Ecto neural progenitor cell (in vitro differentiated cells): ENCODE results near the gene SYNDIG1.

Experiments used
- DNase-seq: peaks from one replicate; pipeline ENCODE4 v3.0.0-alpha.2; 2018; ENCODE audit warnings: low spot score

The SYNDIG1 gene

GRCh38 chr20:24567508-24567907 lies 98.1 kb downstream of the SYNDIG1 start:
- DNase-seq: no peak

- no peak for DNase-seq
Observed at GRCh38 chr20:24568842-24569241, 99.4 kb downstream of the SYNDIG1 start.

- DNase-seq: no peak
Observed at GRCh38 chr20:24571159-24571558, 101.7 kb downstream of the SYNDIG1 start.

- no peak for DNase-seq
Observed at GRCh38 chr20:24572140-24572539, 102.7 kb downstream of the SYNDIG1 start.

- DNase-seq: no peak
Observed at GRCh38 chr20:24572862-24573261, 103.4 kb downstream of the SYNDIG1 start.

- DNase-seq: no peak
Observed at GRCh38 chr20:24573557-24573956, 104.1 kb downstream of the SYNDIG1 start.

- no peak for DNase-seq
Observed at GRCh38 chr20:24574307-24574706, 104.9 kb downstream of the SYNDIG1 start.

GRCh38 chr20:24574797-24575196 lies 105.4 kb downstream of the SYNDIG1 start:
- no peak for DNase-seq

- no peak for DNase-seq
Observed at GRCh38 chr20:24575811-24576210, 106.4 kb downstream of the SYNDIG1 start.

- DNase-seq: no peak
Observed at GRCh38 chr20:24576447-24576846, 107.0 kb downstream of the SYNDIG1 start.

GRCh38 chr20:24577271-24577909 lies 108.0 kb downstream of the SYNDIG1 start:
- no peak for DNase-seq

GRCh38 chr20:24578567-24579415 lies 109.4 kb downstream of the SYNDIG1 start:
- DNase-seq: no peak

GRCh38 chr20:24579475-24579874 lies 110.0 kb downstream of the SYNDIG1 start:
- DNase-seq: no peak

GRCh38 chr20:24580006-24580405 lies 110.6 kb downstream of the SYNDIG1 start:
- no peak for DNase-seq

GRCh38 chr20:24580855-24581254 lies 111.4 kb downstream of the SYNDIG1 start:
- DNase-seq: no peak

- no peak for DNase-seq
Observed at GRCh38 chr20:24581443-24582170, 112.2 kb downstream of the SYNDIG1 start.

- no peak for DNase-seq
Observed at GRCh38 chr20:24582373-24583168, 113.1 kb downstream of the SYNDIG1 start.

GRCh38 chr20:24583169-24583792 lies 113.9 kb downstream of the SYNDIG1 start:
- no peak for DNase-seq

- DNase-seq: no peak
Observed at GRCh38 chr20:24584078-24584477, 114.6 kb downstream of the SYNDIG1 start.

- DNase-seq: no peak
Observed at GRCh38 chr20:24584538-24585356, 115.3 kb downstream of the SYNDIG1 start.
